Measurements from ENCODE around the gene SPDL1. TPM values are rescaled to one million over a fixed set of nuclear protein-coding genes. Genes with fewer than 3 reads are reported as not detected.

The SPDL1 gene
- total RNA-seq, 1 experiment from 2014 or later, result 29.9 TPM

GRCh38 chr5:169606279-169606678 lies 22.7 kb downstream of the SPDL1 start:
- no peak overlapping the region for H2AFZ ChIP-seq (ENCODE audit: low read length)
- no peak overlapping the region for H3K27ac ChIP-seq (ENCODE audit: low read length)
- H3K4me2 ChIP-seq (ENCODE audit: low read length), result no peak overlapping the region
- 0 out of 2 replicates have a peak, but pooled peaks cover 3% of the 10 kb centered on the region for H3K9me3 ChIP-seq (ENCODE audit: low read length)
- H4K20me1 ChIP-seq (ENCODE audit: low read length), result no peaks in the 10 kb centered on the region
- no peak overlapping the region for H3K4me3 ChIP-seq (ENCODE audit: low read length)
- no peak for DNase-seq
- no peaks in the 10 kb centered on the region for H3K27me3 ChIP-seq (ENCODE audit: low read length)
- H3K9me2 ChIP-seq (replicated peaks; ENCODE audit: low read length), result no peaks in the 10 kb centered on the region
- no TSS peak for BruUV-seq (replicated peaks)
- peaks cover 26% of the 10 kb centered on the region for H3K36me3 ChIP-seq (ENCODE audit: low read depth, low read length)
- no peaks in the 10 kb centered on the region for H3K79me2 ChIP-seq (ENCODE audit: low read length)
- TF ChIP-seq EZH2phosphoT487 (IDR thresholded peaks at IDR 0.05; ENCODE audit: borderline replicate concordance, low read length), result no peak
- no peak for TF ChIP-seq EZH2 (IDR thresholded peaks at IDR 0.05; ENCODE audit: low read length, unreplicated experiment)
- no peak for TF ChIP-seq CTCF (conservative IDR thresholded peaks at IDR 0.05; ENCODE audit: low read depth, low read length)
- POLR2A ChIA-PET (ENCODE audit: unreplicated experiment), result no interaction called here
- CTCF ChIA-PET, result no interaction called here
- peaks cover 25% of the 10 kb centered on the region for H3K4me1 ChIP-seq (ENCODE audit: insufficient read depth, low read length)
- H3K9ac ChIP-seq (ENCODE audit: low read length), result no peak overlapping the region
- intact Hi-C loops (cut with micrococcal nuclease), result no loop called here
- ATAC-seq, result no peak
- H3F3A ChIP-seq (ENCODE audit: low read length, unreplicated experiment), result peaks cover 9% of the 10 kb centered on the region

- no peaks in the 10 kb centered on the region for H3K9me2 ChIP-seq (replicated peaks; ENCODE audit: low read length)
- no peak overlapping the region for H3K27ac ChIP-seq (ENCODE audit: low read length)
- no peak overlapping the region for H3K9ac ChIP-seq (ENCODE audit: low read length)
- H3K4me1 ChIP-seq (ENCODE audit: insufficient read depth, low read length), result peaks cover 10% of the 10 kb centered on the region
- CTCF ChIA-PET, result no interaction called here
- POLR2A ChIA-PET (ENCODE audit: unreplicated experiment), result no interaction called here
- H3K36me3 ChIP-seq (ENCODE audit: low read depth, low read length), result peaks cover 19% of the 10 kb centered on the region
- no peak overlapping the region for H3K4me3 ChIP-seq (ENCODE audit: low read length)
- ATAC-seq (no peak), DNase-seq (no peak)
- H3K27me3 ChIP-seq (ENCODE audit: low read length), result no peaks in the 10 kb centered on the region
- H3K9me3 ChIP-seq (ENCODE audit: low read length), result 0 out of 2 replicates have a peak, but pooled peaks cover 3% of the 10 kb centered on the region
- BruUV-seq (replicated peaks), result no TSS peak
- H3K4me2 ChIP-seq (ENCODE audit: low read length), result no peak overlapping the region
- no peaks in the 10 kb centered on the region for H3F3A ChIP-seq (ENCODE audit: low read length, unreplicated experiment)
- no peaks in the 10 kb centered on the region for H4K20me1 ChIP-seq (ENCODE audit: low read length)
- no peak overlapping the region for H2AFZ ChIP-seq (ENCODE audit: low read length)
- TF ChIP-seq EZH2 (IDR thresholded peaks at IDR 0.05; ENCODE audit: low read length, unreplicated experiment), result no peak
- TF ChIP-seq EZH2phosphoT487 (IDR thresholded peaks at IDR 0.05; ENCODE audit: borderline replicate concordance, low read length), result no peak
- no peak for TF ChIP-seq CTCF (conservative IDR thresholded peaks at IDR 0.05; ENCODE audit: low read depth, low read length)
- H3K79me2 ChIP-seq (ENCODE audit: low read length), result no peaks in the 10 kb centered on the region
- intact Hi-C loops (cut with micrococcal nuclease), result no loop called here
Observed at GRCh38 chr5:169607882-169608281, 24.3 kb downstream of the SPDL1 start.

DNA sequence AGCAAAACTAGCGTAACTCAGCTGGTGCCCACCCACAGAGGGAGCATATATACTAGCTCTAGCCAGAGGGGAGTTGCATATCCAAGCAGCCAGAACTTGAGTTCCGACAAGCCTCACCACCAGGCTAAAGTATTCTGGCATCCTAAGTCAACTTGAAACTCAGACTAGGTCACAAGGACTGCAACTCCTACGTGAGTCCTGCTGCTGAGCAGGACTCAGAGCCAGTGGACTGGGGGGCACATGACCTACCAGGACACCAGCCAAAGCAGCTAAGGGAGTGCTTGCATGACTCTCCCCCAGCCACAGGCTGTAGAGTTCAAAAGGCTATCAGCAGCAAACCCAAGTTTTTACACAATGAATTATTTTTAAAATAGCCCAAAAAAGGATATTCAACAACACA lies 26.1 kb downstream of the SPDL1 start:
- no peaks in the 10 kb centered on the region for H3F3A ChIP-seq (ENCODE audit: low read length, unreplicated experiment)
- no peak for ATAC-seq
- H3K9me2 ChIP-seq (replicated peaks; ENCODE audit: low read length), result no peaks in the 10 kb centered on the region
- no peak overlapping the region for H2AFZ ChIP-seq (ENCODE audit: low read length)
- peaks cover 4% of the 10 kb centered on the region; the same call in 1 of the 2 replicates for H3K36me3 ChIP-seq (ENCODE audit: low read depth, low read length)
- intact Hi-C loops (cut with micrococcal nuclease), result no loop called here
- no peaks in the 10 kb centered on the region for H3K27me3 ChIP-seq (ENCODE audit: low read length)
- H3K4me1 ChIP-seq (ENCODE audit: insufficient read depth, low read length), result peaks cover 5% of the 10 kb centered on the region; the same call in 1 of the 2 replicates
- no peak overlapping the region for H3K4me2 ChIP-seq (ENCODE audit: low read length)
- DNase-seq, result no peak
- no peak for TF ChIP-seq EZH2 (IDR thresholded peaks at IDR 0.05; ENCODE audit: low read length, unreplicated experiment)
- no peak for TF ChIP-seq EZH2phosphoT487 (IDR thresholded peaks at IDR 0.05; ENCODE audit: borderline replicate concordance, low read length)
- no peak for TF ChIP-seq CTCF (conservative IDR thresholded peaks at IDR 0.05; ENCODE audit: low read depth, low read length)
- BruUV-seq (replicated peaks), result no TSS peak
- H3K9ac ChIP-seq (ENCODE audit: low read length), result no peak overlapping the region
- ChIA-PET CTCF (no interaction called here), POLR2A (ENCODE audit: unreplicated experiment) (no interaction called here)
- H4K20me1 ChIP-seq (ENCODE audit: low read length), result no peaks in the 10 kb centered on the region
- H3K9me3 ChIP-seq (ENCODE audit: low read length), result 0 out of 2 replicates have a peak, but pooled peaks cover 3% of the 10 kb centered on the region
- no peaks in the 10 kb centered on the region for H3K79me2 ChIP-seq (ENCODE audit: low read length)
- H3K4me3 ChIP-seq (ENCODE audit: low read length), result no peak overlapping the region
- H3K27ac ChIP-seq (ENCODE audit: low read length), result peak overlapping the region; percentile 30
